GM23338 (cell line): ENCODE results near the gene KAT2A. TPM values are rescaled to one million over a fixed set of nuclear protein-coding genes. Genes with fewer than 3 reads are reported as not detected.

Source experiments
- ATAC-seq: fragments of 200-7000 bp; cut with Tn5 transposase; 3 replicates; pipeline ENCODE4 v1.9.1; 2020
- DNase-seq: peaks from one replicate; pipeline ENCODE4 v3.0.0-alpha.2; 2015; ENCODE audit warnings: low spot score
- H2AFZ ChIP-seq: fragments of 200-600 bp; sonication (generic); 2 replicates; pipeline ENCODE4 v1.8.0; 2016; ENCODE audit warnings: antibody characterized with exemption, mild to moderate bottlenecking, moderate library complexity
- H3F3A ChIP-seq: fragments of 200-600 bp; sonication (generic); replicated peaks from 2 replicates; pipeline ENCODE4 v1.8.0; 2017; ENCODE audit warnings: antibody characterized with exemption, mixed run types, low read depth
- H3K27ac ChIP-seq: fragments of 200-600 bp; sonication (generic); 2 replicates; pipeline ENCODE4 v1.6.1; 2016; ENCODE audit warnings: low read depth
- H3K27me3 ChIP-seq: fragments of 200-600 bp; sonication (generic); 2 replicates; pipeline ENCODE4 v1.8.0; 2016; ENCODE audit warnings: mild to moderate bottlenecking, mixed run types, moderate library complexity; ENCODE audit not compliant: insufficient read depth
- H3K36me3 ChIP-seq: fragments of 200-600 bp; sonication (generic); 2 replicates; pipeline ENCODE4 v1.8.0; 2016; ENCODE audit warnings: mild to moderate bottlenecking; ENCODE audit not compliant: insufficient read depth
- H3K4me1 ChIP-seq: fragments of 200-600 bp; sonication (generic); 2 replicates; pipeline ENCODE4 v1.8.0; 2016; ENCODE audit warnings: mild to moderate bottlenecking, moderate library complexity; ENCODE audit not compliant: insufficient read depth
- H3K4me2 ChIP-seq: fragments of 200-600 bp; sonication (generic); 2 replicates; pipeline ENCODE4 v1.7.1; 2017; ENCODE audit warnings: mixed run types
- H3K4me3 ChIP-seq: fragments of 200-600 bp; sonication (generic); 2 replicates; pipeline ENCODE4 v1.6.1; 2016; ENCODE audit warnings: mixed run types
- H3K79me2 ChIP-seq: fragments of 200-600 bp; sonication (generic); replicated peaks from 2 replicates; pipeline ENCODE4 v1.8.0; 2017; ENCODE audit warnings: mild to moderate bottlenecking; ENCODE audit not compliant: insufficient read depth
- H3K9me2 ChIP-seq: fragments of 200-600 bp; sonication (generic); 2 replicates; pipeline ENCODE4 v1.8.0; 2017; ENCODE audit not compliant: insufficient read depth
- H4K20me1 ChIP-seq: fragments of 200-600 bp; sonication (generic); replicated peaks from 2 replicates; pipeline ENCODE4 v1.8.0; 2017; ENCODE audit warnings: mild to moderate bottlenecking; ENCODE audit not compliant: insufficient read depth
- H3K27ac Mint-ChIP-seq: 2 replicates; pipeline ENCODE4 v1.8.0; 2020; ENCODE audit warnings: inconsistent platforms, mild to moderate bottlenecking, moderate library complexity, mixed read lengths
- H3K27me3 Mint-ChIP-seq: 3 replicates; pipeline ENCODE4 v1.8.0; 2022; ENCODE audit warnings: low read depth, mild to moderate bottlenecking, moderate library complexity, mixed read lengths, inconsistent platforms; ENCODE audit not compliant: insufficient read depth, poor library complexity
- H3K36me3 Mint-ChIP-seq: 3 replicates; pipeline ENCODE4 v1.8.0; 2021; ENCODE audit warnings: low read depth, mild to moderate bottlenecking, inconsistent platforms, moderate library complexity, mixed read lengths
- H3K4me1 Mint-ChIP-seq: 3 replicates; pipeline ENCODE4 v1.8.0; 2020; ENCODE audit warnings: mild to moderate bottlenecking, inconsistent platforms, mixed read lengths
- H3K4me3 Mint-ChIP-seq: 3 replicates; pipeline ENCODE4 v1.8.0; 2021; ENCODE audit warnings: moderate library complexity, mild to moderate bottlenecking, inconsistent platforms, mixed read lengths
- H3K9me3 Mint-ChIP-seq: 3 replicates; pipeline ENCODE4 v1.8.0; 2020; ENCODE audit warnings: moderate library complexity, mild to moderate bottlenecking, inconsistent platforms, mixed read lengths
- NANOG ChIP-seq: IDR thresholded peaks from 2 replicates; pipeline ENCODE4 v1.6.1; 2016; ENCODE audit warnings: antibody characterized with exemption, borderline replicate concordance
- STAT1 ChIP-seq: IDR thresholded peaks from one replicate; pipeline ENCODE4 v1.6.1; 2016; ENCODE audit warnings: antibody characterized with exemption; ENCODE audit not compliant: unreplicated experiment
- ZNF114 ChIP-seq: fragments of 250-450 bp; sonication (Bioruptor Pico); IDR thresholded peaks from 2 replicates; pipeline ENCODE4 v1.5.0; 2020; ENCODE audit warnings: mild to moderate bottlenecking, moderate library complexity
- polyA plus RNA-seq: library from polyadenylated mRNA; unstranded; fragments of >200 nt; fragmentation: Nextera tagmentation; extraction: Ambion mirVana; gene quantifications from 2 replicates; pipeline ENCODE4 v1.2.1, GENCODE V29; 2016
- total RNA-seq: library from RNA; depleted of rRNA; stranded (reverse); fragments of >200 nt; shearing (Covaris generic); gene quantifications from 2 replicates; pipeline ENCODE4 v1.2.3, GENCODE V29; 2014
- TF ChIP-seq, protein P1 (sequence below): IDR thresholded peaks from 2 replicates; pipeline ENCODE4 v1.6.1; 2016; ENCODE audit warnings: antibody characterized with exemption
- TF ChIP-seq, protein P2 (sequence below): fragments of 250-450 bp; sonication (Bioruptor Pico); IDR thresholded peaks from 2 replicates; pipeline ENCODE4 v1.5.0; 2020; ENCODE audit warnings: mild to moderate bottlenecking, moderate library complexity
- TF ChIP-seq, protein P3 (sequence below): IDR thresholded peaks from one replicate; pipeline ENCODE4 v1.6.1; 2018; ENCODE audit warnings: antibody characterized with exemption; ENCODE audit not compliant: unreplicated experiment

Gene KAT2A
- total and polyA plus RNA-seq, 2 experiments from 2014 or later, result 13.9 to 25.2 TPM

DNA sequence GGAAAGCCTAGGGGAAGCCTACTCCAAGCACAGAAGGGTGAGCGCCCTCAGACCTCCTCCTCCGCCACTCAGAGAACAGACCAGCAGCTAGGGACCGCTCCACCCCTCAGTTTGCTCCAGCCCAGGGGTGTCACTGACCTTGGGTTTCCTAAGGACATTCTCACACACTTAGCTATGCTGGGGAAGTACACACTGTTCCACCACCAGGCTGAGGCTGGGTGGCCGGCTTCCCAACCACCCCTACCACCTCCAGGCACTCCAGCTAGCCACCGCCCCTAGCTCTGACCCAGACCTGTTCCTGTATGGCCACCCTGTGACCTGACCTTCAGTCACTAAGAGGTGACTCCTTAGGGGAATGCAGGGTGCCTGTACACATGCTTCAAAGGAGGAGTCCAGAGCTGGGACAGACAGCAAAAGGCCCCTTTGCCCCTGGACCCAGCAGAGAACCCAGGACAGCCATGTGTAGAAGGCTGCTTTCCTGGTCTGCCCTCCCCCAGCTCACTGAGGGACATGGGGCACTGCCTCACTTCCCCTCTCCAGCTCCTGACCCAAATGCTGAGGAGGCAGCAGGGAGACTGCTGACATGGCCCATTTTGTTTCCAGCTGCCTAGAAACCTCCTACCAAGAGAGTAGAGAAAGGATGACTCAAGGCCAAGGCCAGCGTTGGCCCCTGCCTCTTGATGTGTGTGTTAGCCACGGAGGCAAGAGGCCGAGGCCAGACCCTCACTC, 8.1 kb upstream of the KAT2A start (continued):
- no peak for TF ChIP-seq NANOG
- TF ChIP-seq, protein P1, sequence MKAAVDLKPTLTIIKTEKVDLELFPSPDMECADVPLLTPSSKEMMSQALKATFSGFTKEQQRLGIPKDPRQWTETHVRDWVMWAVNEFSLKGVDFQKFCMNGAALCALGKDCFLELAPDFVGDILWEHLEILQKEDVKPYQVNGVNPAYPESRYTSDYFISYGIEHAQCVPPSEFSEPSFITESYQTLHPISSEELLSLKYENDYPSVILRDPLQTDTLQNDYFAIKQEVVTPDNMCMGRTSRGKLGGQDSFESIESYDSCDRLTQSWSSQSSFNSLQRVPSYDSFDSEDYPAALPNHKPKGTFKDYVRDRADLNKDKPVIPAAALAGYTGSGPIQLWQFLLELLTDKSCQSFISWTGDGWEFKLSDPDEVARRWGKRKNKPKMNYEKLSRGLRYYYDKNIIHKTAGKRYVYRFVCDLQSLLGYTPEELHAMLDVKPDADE, result no peak
- TF ChIP-seq ZNF114 (CRISPR knock-in tag), result no peak
- no peak for TF ChIP-seq STAT1
- TF ChIP-seq, protein P2, sequence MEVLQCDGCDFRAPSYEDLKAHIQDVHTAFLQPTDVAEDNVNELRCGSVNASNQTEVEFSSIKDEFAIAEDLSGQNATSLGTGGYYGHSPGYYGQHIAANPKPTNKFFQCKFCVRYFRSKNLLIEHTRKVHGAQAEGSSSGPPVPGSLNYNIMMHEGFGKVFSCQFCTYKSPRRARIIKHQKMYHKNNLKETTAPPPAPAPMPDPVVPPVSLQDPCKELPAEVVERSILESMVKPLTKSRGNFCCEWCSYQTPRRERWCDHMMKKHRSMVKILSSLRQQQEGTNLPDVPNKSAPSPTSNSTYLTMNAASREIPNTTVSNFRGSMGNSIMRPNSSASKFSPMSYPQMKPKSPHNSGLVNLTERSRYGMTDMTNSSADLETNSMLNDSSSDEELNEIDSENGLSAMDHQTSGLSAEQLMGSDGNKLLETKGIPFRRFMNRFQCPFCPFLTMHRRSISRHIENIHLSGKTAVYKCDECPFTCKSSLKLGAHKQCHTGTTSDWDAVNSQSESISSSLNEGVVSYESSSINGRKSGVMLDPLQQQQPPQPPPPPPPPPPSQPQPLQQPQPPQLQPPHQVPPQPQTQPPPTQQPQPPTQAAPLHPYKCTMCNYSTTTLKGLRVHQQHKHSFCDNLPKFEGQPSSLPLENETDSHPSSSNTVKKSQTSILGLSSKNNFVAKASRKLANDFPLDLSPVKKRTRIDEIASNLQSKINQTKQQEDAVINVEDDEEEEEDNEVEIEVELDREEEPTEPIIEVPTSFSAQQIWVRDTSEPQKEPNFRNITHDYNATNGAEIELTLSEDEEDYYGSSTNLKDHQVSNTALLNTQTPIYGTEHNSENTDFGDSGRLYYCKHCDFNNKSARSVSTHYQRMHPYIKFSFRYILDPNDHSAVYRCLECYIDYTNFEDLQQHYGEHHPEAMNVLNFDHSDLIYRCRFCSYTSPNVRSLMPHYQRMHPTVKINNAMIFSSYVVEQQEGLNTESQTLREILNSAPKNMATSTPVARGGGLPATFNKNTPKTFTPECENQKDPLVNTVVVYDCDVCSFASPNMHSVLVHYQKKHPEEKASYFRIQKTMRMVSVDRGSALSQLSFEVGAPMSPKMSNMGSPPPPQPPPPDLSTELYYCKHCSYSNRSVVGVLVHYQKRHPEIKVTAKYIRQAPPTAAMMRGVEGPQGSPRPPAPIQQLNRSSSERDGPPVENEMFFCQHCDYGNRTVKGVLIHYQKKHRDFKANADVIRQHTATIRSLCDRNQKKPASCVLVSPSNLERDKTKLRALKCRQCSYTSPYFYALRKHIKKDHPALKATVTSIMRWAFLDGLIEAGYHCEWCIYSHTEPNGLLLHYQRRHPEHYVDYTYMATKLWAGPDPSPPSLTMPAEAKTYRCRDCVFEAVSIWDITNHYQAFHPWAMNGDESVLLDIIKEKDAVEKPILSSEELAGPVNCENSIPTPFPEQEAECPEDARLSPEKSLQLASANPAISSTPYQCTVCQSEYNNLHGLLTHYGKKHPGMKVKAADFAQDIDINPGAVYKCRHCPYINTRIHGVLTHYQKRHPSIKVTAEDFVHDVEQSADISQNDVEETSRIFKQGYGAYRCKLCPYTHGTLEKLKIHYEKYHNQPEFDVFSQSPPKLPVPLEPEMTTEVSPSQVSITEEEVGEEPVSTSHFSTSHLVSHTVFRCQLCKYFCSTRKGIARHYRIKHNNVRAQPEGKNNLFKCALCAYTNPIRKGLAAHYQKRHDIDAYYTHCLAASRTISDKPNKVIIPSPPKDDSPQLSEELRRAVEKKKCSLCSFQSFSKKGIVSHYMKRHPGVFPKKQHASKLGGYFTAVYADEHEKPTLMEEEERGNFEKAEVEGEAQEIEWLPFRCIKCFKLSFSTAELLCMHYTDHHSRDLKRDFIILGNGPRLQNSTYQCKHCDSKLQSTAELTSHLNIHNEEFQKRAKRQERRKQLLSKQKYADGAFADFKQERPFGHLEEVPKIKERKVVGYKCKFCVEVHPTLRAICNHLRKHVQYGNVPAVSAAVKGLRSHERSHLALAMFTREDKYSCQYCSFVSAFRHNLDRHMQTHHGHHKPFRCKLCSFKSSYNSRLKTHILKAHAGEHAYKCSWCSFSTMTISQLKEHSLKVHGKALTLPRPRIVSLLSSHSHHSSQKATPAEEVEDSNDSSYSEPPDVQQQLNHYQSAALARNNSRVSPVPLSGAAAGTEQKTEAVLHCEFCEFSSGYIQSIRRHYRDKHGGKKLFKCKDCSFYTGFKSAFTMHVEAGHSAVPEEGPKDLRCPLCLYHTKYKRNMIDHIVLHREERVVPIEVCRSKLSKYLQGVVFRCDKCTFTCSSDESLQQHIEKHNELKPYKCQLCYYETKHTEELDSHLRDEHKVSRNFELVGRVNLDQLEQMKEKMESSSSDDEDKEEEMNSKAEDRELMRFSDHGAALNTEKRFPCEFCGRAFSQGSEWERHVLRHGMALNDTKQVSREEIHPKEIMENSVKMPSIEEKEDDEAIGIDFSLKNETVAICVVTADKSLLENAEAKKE, result no peak

DNA sequence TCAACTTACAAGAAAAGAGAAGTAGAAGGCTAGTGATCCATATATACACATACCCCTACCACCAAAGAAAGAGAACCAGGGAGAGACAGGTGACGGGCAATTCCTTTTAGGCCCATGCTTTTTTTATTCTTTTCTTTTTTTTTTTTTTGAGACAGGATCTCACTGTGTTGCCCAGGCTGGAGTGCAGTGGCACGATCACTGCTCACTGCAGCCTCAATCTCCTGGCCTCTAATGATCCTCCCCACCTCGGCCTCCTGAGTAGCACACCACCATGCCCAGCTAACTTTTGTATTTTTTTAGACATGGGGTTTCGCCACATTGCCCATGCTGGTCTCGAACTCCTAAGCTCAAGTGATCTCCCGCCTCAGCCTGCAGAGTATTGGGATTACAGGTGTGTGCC, 6.2 kb upstream of the KAT2A start:
- Histone ChIP-seq H2AFZ (no peak overlapping the region), H3F3A (peaks cover 8% of the 10 kb centered on the region; the same call in 1 of the 2 replicates), H3K79me2 (peaks cover 11% of the 10 kb centered on the region; the same call in 1 of the 2 replicates), H4K20me1 (peaks cover 4% of the 10 kb centered on the region), H3K4me3 (no peak overlapping the region), H3K4me2 (no peak overlapping the region), H3K36me3 (peaks cover 3% of the 10 kb centered on the region), H3K9me2 (no peaks in the 10 kb centered on the region), H3K4me1 (peaks cover 2% of the 10 kb centered on the region; the same call in 1 of the 2 replicates), H3K27me3 (no peaks in the 10 kb centered on the region), H3K27ac (no peak overlapping the region)
- Mint-ChIP-seq H3K27me3 (peaks cover 14% of the 10 kb centered on the region), H3K9me3 (no peaks in the 10 kb centered on the region; the same call in 2 of the 3 replicates), H3K4me1 (peaks cover 15% of the 10 kb centered on the region), H3K4me3 (no peak overlapping the region), H3K36me3 (peaks cover 60% of the 10 kb centered on the region), H3K27ac (no peak overlapping the region)
- no peak for DNase-seq
- ATAC-seq, result no peak
- TF ChIP-seq NANOG (no peak), ZNF114 (CRISPR knock-in tag) (no peak)
- TF ChIP-seq, protein P3, sequence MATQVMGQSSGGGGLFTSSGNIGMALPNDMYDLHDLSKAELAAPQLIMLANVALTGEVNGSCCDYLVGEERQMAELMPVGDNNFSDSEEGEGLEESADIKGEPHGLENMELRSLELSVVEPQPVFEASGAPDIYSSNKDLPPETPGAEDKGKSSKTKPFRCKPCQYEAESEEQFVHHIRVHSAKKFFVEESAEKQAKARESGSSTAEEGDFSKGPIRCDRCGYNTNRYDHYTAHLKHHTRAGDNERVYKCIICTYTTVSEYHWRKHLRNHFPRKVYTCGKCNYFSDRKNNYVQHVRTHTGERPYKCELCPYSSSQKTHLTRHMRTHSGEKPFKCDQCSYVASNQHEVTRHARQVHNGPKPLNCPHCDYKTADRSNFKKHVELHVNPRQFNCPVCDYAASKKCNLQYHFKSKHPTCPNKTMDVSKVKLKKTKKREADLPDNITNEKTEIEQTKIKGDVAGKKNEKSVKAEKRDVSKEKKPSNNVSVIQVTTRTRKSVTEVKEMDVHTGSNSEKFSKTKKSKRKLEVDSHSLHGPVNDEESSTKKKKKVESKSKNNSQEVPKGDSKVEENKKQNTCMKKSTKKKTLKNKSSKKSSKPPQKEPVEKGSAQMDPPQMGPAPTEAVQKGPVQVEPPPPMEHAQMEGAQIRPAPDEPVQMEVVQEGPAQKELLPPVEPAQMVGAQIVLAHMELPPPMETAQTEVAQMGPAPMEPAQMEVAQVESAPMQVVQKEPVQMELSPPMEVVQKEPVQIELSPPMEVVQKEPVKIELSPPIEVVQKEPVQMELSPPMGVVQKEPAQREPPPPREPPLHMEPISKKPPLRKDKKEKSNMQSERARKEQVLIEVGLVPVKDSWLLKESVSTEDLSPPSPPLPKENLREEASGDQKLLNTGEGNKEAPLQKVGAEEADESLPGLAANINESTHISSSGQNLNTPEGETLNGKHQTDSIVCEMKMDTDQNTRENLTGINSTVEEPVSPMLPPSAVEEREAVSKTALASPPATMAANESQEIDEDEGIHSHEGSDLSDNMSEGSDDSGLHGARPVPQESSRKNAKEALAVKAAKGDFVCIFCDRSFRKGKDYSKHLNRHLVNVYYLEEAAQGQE, result no peak
